ENCODE results near the gene MAPK1IP1L. TPM values are rescaled to one million over a fixed set of nuclear protein-coding genes. Genes with fewer than 3 reads are reported as not detected.
"Not testable (repeated sequence)": the region's sequence is repeated elsewhere in the genome, so short reads cannot be mapped to it uniquely, and the experiment has no call there.

MAPK1IP1L gene
- total RNA-seq (2014; rRNA removed; shearing (Covaris generic)), result 61.9 and 64.5 TPM in 2 replicates

GRCh38 chr14:55051423-55052268 lies at the start of gene MAPK1IP1L:
MAPK1IP1L (plus strand) TSS chr14:55051647; CDS start chr14:55061684, 10,037 bp downstream.
- peak; percentile 92 for DNase-seq (ENCODE audit: low read depth)

- DNase-seq (ENCODE audit: low read depth), result no peak
Measured at GRCh38 chr14:55005071-55005470, 46.4 kb upstream of the MAPK1IP1L start.

GRCh38 chr14:55015006-55015405 lies 36.4 kb upstream of the MAPK1IP1L start:
- no peak for DNase-seq (ENCODE audit: low read depth)

DNA sequence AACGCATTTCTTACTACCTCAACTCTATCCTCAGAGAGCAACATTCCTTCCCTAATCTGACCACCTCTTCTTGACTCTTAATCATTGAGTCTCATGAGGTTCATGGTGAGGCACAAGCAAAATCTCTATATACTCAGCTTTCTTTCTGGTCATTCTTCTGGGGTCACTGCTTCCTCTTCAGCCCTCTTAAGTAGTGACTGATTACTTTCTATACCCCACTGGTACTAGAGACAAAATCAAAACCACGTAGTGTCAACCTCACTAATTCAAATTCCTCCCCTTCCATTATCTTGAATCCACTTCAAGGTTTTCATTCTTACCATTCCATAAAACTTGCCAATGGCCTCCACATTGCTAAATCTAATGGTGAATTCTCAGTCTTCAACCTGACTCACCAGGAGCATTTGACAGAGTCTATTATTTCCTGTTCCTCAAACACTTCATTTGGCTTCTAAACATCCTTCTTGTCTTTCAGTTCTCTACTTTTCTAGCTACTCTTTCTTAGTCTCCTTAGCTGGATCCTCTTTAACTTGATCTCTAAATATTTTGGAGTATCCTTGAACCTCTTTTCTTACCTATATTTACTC lies 31.4 kb upstream of the MAPK1IP1L start:
- DNase-seq (ENCODE audit: low read depth), result no peak

- DNase-seq (ENCODE audit: low read depth), result not testable (repeated sequence)
Measured at GRCh38 chr14:55024365-55024764, 27.1 kb upstream of the MAPK1IP1L start.

- no peak for DNase-seq (ENCODE audit: low read depth)
Measured at GRCh38 chr14:55025948-55026347, 25.5 kb upstream of the MAPK1IP1L start.

DNA sequence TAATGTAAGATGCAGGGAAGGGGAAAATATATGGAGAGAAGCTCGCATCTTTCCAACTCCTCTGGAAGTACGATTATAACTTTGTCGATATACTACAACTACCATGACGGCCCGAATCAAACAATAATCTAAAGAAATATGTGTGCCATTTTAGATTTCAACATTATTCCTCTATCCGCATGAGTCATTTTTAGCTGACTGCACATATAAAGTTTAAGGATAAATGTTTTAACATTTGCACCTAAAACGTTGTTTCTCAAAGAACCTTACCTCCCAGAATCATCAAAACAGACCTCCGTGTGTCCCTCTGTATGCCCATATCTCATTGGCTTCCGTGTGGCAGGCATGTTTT lies 25.0 kb upstream of the MAPK1IP1L start:
- DNase-seq (ENCODE audit: low read depth), result no peak

DNA sequence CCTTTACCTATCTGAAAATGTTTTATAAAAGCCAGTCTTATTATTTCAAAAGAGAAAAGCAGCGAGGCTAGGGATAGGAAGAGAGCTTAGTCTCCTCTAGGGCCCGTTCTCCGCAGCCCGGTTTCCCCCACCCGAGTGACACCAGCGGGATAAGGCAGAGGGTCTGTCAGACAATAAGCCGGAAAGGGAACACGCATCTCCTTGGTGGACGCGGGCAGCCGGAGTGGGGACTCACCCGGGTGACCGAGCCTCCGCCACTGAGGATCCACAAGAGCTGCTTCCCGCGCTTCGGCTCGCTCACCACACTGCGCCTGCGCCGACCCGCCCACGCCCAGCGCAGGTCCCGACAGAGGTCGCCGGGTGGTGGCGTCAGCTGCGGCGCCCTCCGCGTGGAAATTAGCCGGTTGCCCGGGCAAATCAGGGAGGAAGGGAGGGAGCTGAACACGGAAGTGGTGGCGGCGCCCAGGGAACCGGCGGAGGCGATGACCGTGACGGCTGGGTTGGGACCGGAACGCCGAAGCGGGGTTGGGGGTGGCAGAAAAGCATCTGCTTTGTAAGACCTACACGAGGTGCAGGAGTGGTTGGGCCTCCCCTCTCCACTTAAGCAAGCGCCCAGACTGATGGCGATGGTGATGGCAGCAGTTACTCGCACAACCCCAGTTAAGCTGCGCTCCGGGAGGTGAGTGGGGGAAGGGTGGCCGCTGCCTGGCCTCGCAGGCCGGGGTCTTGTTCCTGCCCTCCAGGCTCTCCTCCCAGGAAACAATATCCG lies 24.5 kb upstream of the MAPK1IP1L start, which contains the start of the genes SOCS4 and WDHD1:
TSS of gene SOCS4 (plus strand) at position 444 of the 769 bp plus-strand sequence. CDS start 15,806 bp downstream, outside the sequence.
TSS of gene WDHD1 (minus strand) at position 307 of the 769 bp plus-strand sequence. CDS start 312 bp downstream, outside the sequence.
- DNase-seq (ENCODE audit: low read depth), result peak; percentile 89

GRCh38 chr14:55028066-55028465 lies 23.4 kb upstream of the MAPK1IP1L start:
- DNase-seq (ENCODE audit: low read depth), result no peak

DNA sequence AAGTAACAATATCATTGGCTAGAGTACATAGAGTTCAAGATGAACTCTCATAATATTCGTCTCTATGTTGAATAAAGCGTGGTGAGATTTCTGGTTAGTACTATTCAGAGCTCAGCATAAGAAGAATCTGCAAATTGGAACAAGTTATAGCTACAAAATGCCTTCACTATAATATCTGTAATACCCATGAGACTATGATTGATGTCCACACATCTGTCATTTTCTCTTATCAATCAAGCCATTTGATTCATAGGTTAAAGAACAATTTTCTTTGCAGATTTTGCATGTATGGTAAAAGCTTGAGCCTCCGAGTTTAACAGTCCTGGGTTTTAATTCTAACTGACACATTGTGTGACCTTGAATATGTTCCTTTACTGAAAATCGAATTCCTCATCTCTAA lies 23.0 kb upstream of the MAPK1IP1L start:
- DNase-seq (ENCODE audit: low read depth), result no peak

GRCh38 chr14:55031190-55031589 lies 20.3 kb upstream of the MAPK1IP1L start:
- DNase-seq (ENCODE audit: low read depth), result no peak

- DNase-seq (ENCODE audit: low read depth), result not testable (repeated sequence)
Measured at GRCh38 chr14:55037995-55038394, 13.5 kb upstream of the MAPK1IP1L start.

- no peak for DNase-seq (ENCODE audit: low read depth)
Measured at GRCh38 chr14:55038708-55039107, 12.7 kb upstream of the MAPK1IP1L start.

DNA sequence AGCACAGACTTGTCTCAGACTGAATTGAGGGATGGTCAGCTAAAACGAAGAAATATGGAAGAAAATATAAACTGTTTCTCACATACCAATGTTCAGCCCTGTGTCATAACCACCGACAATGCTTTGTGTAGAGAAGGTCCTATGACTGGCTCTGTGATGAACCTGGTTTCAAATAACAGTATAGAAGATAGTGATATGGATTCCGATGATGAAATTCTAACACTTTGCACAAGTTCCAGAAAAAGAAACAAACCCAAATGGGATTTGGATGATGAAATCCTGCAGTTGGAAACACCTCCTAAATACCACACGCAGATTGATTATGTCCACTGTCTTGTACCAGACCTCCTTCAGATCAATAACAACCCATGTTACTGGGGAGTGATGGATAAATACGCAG lies 7.9 kb upstream of the MAPK1IP1L start:
- no peak for DNase-seq (ENCODE audit: low read depth)

DNA sequence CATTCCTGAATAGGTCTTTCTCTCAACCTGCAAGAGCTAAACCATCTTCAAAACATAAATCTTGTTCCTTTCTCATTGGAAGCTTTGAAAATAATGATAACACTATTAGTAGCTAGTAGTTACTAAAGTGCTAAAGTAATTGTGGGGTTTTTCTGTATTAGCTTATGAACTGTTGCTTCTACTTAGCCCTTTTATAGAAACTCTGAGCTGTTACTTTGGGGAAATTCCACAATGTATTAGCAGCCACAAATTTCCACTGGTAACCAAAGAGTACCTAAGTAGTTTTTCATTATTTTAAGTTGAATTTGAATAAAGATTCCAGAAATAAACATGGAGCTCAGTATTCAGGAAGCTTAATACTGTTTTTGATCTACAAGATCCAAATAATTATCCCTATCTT lies 6.4 kb upstream of the MAPK1IP1L start:
- no peak for DNase-seq (ENCODE audit: low read depth)

DNA sequence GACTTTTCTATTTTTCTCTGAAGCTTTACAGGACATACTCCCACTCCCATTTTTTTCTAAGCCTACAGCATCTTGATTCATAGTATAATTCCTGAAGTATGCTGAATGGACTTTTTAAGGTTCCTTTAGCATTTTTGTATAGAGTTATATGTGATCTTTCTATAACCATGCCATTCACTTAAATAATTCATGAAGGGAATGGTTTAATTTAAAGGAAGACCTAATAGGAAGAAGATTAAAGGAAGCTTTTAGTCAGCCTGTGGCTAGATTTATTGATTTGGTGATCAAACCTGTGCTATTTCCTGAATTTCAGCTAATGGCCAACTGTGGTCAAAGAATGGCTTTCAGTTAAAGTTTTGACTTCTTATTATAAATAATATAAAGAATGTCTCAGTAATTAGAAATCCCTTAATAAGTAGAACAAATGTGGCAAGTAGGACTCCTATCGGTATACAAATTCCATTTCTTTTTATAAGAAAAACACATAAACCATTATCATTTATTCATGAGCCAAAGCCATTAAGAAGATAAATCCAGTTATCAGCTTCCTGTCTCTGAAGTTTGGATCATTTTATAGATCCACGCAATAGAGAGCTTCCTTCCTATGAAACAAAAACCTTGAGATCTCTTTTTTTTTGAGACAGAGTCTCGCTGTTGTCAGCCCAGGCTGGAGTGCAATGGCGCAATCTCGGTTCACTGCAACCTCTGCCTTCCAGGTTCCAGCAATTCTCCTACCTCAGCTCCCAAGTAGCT lies 4.0 kb upstream of the MAPK1IP1L start:
- DNase-seq (ENCODE audit: low read depth), result no peak

- DNase-seq (ENCODE audit: low read depth), result no peak
Measured at GRCh38 chr14:55048900-55049436, 2.5 kb upstream of the MAPK1IP1L start.

DNA sequence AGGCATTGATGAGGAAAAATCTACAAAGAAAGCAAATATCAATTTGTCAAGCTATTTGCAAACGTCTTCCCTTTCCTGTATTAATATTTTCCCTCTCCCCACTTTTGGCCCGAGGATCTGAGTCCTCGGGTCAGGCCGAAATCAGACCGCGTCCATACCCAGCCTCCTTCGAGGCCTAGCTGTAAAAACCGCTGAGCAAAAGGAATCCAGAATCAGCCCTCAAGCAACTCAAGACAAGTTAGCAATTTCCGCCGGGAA lies 353 bp upstream of the MAPK1IP1L start:
- no peak for DNase-seq (ENCODE audit: low read depth)

- no peak for DNase-seq (ENCODE audit: low read depth)
Measured at GRCh38 chr14:55052269-55052930, 953 bp downstream of the MAPK1IP1L start.

DNA sequence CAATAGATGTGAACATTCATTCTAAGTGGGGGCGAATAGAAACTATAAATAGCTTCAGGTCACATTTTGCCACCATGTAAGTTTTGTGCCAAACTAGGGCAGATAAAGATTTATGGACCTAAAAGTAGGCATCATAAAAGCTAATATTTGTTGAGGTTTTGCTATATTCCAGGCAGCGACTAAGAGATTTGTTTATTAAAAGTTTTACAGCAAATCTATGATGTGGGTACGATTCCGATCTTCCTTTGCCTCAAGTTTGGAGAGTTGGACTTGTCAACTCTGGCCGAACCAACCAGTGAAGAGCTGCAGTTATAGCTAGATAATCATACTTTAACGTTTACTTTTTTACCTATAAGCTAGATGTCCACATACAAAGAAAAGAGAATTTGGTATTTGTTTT lies 1.6 kb downstream of the MAPK1IP1L start:
- DNase-seq (ENCODE audit: low read depth), result no peak

GRCh38 chr14:55053500-55053899 lies 2.1 kb downstream of the MAPK1IP1L start:
- no peak for DNase-seq (ENCODE audit: low read depth)
